Measurements from ENCODE around the gene NFX1.

The NFX1 gene

GRCh38 chr9:33414268-33414667 is 124.0 kb downstream of the NFX1 start:
- TF ChIP-seq CTCF (IDR thresholded peaks at IDR 0.05; ENCODE audit: insufficient read depth, low read length) (no peak), REST (IDR thresholded peaks at IDR 0.05; ENCODE audit: insufficient replicate concordance, low read depth) (no peak), POLR2AphosphoS5 (IDR thresholded peaks at IDR 0.05; ENCODE audit: low read depth) (no peak), GABPA (IDR thresholded peaks at IDR 0.05; ENCODE audit: low read depth) (no peak), SPI1 (IDR thresholded peaks at IDR 0.05; ENCODE audit: borderline replicate concordance, low read depth) (no peak)
- no peak overlapping the region for H3K27ac ChIP-seq (replicated peaks)
- no peak overlapping the region for H3K4me3 ChIP-seq (replicated peaks; ENCODE audit: insufficient read depth, low read length)
- H3K27me3 ChIP-seq (ENCODE audit: insufficient read depth, poor library complexity, severe bottlenecking), result no peaks in the 10 kb centered on the region
- DNase-seq (ENCODE audit: low read depth in 1 of 2, low spot score in 1 of 2), result no peak

- TF ChIP-seq GABPA (IDR thresholded peaks at IDR 0.05; ENCODE audit: low read depth) (no peak), SPI1 (IDR thresholded peaks at IDR 0.05; ENCODE audit: borderline replicate concordance, low read depth) (no peak), REST (IDR thresholded peaks at IDR 0.05; ENCODE audit: insufficient replicate concordance, low read depth) (no peak), POLR2AphosphoS5 (IDR thresholded peaks at IDR 0.05; ENCODE audit: low read depth) (no peak), CTCF (IDR thresholded peaks at IDR 0.05; ENCODE audit: insufficient read depth, low read length) (no peak)
- no peak overlapping the region for H3K4me3 ChIP-seq (replicated peaks; ENCODE audit: insufficient read depth, low read length)
- H3K27me3 ChIP-seq (ENCODE audit: insufficient read depth, poor library complexity, severe bottlenecking), result no peaks in the 10 kb centered on the region
- DNase-seq (ENCODE audit: low read depth in 1 of 2, low spot score in 1 of 2), result no peak
- no peak overlapping the region for H3K27ac ChIP-seq (replicated peaks)
Observed at GRCh38 chr9:33414889-33415500, 124.7 kb downstream of the NFX1 start.

GRCh38 chr9:33415501-33416038 is 125.3 kb downstream of the NFX1 start:
- Histone ChIP-seq H3K4me3 (replicated peaks; ENCODE audit: insufficient read depth, low read length) (no peak overlapping the region), H3K27me3 (ENCODE audit: insufficient read depth, poor library complexity, severe bottlenecking) (no peaks in the 10 kb centered on the region), H3K27ac (replicated peaks) (no peak overlapping the region)
- TF ChIP-seq CTCF (IDR thresholded peaks at IDR 0.05; ENCODE audit: insufficient read depth, low read length) (peak; percentile 79), GABPA (IDR thresholded peaks at IDR 0.05; ENCODE audit: low read depth) (no peak)
- DNase-seq (ENCODE audit: low read depth in 1 of 2, low spot score in 1 of 2), result peak; percentile 18 to 64

GRCh38 chr9:33416996-33417395 is 126.7 kb downstream of the NFX1 start:
- TF ChIP-seq SPI1 (IDR thresholded peaks at IDR 0.05; ENCODE audit: borderline replicate concordance, low read depth), result no peak
- TF ChIP-seq GABPA (IDR thresholded peaks at IDR 0.05; ENCODE audit: low read depth), result no peak
- no peak for TF ChIP-seq POLR2AphosphoS5 (IDR thresholded peaks at IDR 0.05; ENCODE audit: low read depth)
- TF ChIP-seq CTCF (IDR thresholded peaks at IDR 0.05; ENCODE audit: insufficient read depth, low read length), result no peak
- no peak for TF ChIP-seq REST (IDR thresholded peaks at IDR 0.05; ENCODE audit: insufficient replicate concordance, low read depth)
- Histone ChIP-seq H3K27me3 (ENCODE audit: insufficient read depth, poor library complexity, severe bottlenecking) (no peaks in the 10 kb centered on the region), H3K27ac (replicated peaks) (no peak overlapping the region), H3K4me3 (replicated peaks; ENCODE audit: insufficient read depth, low read length) (no peak overlapping the region)
- no peak for DNase-seq (ENCODE audit: low read depth in 1 of 2, low spot score in 1 of 2)

All from HL-60 (cell line).